Ishikawa (cell line): ENCODE results near the gene IBA57.

ENCODE experiments used
- CEBPB ChIP-seq: IDR thresholded peaks from 2 replicates; pipeline ENCODE4 v1.6.1; 2012
- CREB1 ChIP-seq: IDR thresholded peaks from 2 replicates; pipeline ENCODE4 v1.6.1; 2012; ENCODE audit warnings: low read depth
- EGR1 ChIP-seq: IDR thresholded peaks from 2 replicates; pipeline ENCODE4 v1.6.1; 2012
- EP300 ChIP-seq: IDR thresholded peaks from 2 replicates; pipeline ENCODE4 v1.6.1; 2012; ENCODE audit warnings: borderline replicate concordance
- FOXM1 ChIP-seq: IDR thresholded peaks from 2 replicates; pipeline ENCODE4 v1.6.1; 2012; ENCODE audit warnings: low read depth, borderline replicate concordance
- MAX ChIP-seq: IDR thresholded peaks from 2 replicates; pipeline ENCODE4 v1.6.1; 2012
- NFIC ChIP-seq: IDR thresholded peaks from 2 replicates; pipeline ENCODE4 v1.6.1; 2012
- RAD21 ChIP-seq: IDR thresholded peaks from 2 replicates; pipeline ENCODE4 v1.6.1; 2012; ENCODE audit warnings: low read depth
- REST ChIP-seq: IDR thresholded peaks from 2 replicates; pipeline ENCODE4 v1.6.1; 2012; ENCODE audit warnings: low read depth, mild to moderate bottlenecking
- TAF1 ChIP-seq: IDR thresholded peaks from 2 replicates; pipeline ENCODE4 v1.6.1; 2012; ENCODE audit warnings: low read depth, mild to moderate bottlenecking
- TCF12 ChIP-seq: IDR thresholded peaks from 2 replicates; pipeline ENCODE4 v1.6.1; 2012; ENCODE audit warnings: low read depth
- TEAD4 ChIP-seq: IDR thresholded peaks from 2 replicates; pipeline ENCODE4 v1.6.1; 2012
- USF1 ChIP-seq: IDR thresholded peaks from 2 replicates; pipeline ENCODE4 v1.6.1; 2012
- YY1 ChIP-seq: IDR thresholded peaks from 2 replicates; pipeline ENCODE4 v1.6.1; 2012; ENCODE audit warnings: low read depth
- ZBTB7A ChIP-seq: IDR thresholded peaks from 2 replicates; pipeline ENCODE4 v1.6.1; 2012; ENCODE audit warnings: low read depth

The IBA57 gene

GRCh38 chr1:228144193-228144992 lies 21.2 kb upstream of the IBA57 start:
- TF ChIP-seq TEAD4 (no peak), TCF12 (no peak), RAD21 (no peak), REST (no peak), YY1 (no peak), TAF1 (no peak), FOXM1 (no peak), CEBPB (no peak), EGR1 (no peak), EP300 (no peak), ZBTB7A (no peak), MAX (no peak), CREB1 (no peak), NFIC (no peak), USF1 (no peak)

GRCh38 chr1:228144993-228145343 lies 20.6 kb upstream of the IBA57 start:
- TF ChIP-seq TCF12, result no peak
- TF ChIP-seq USF1, result no peak
- TF ChIP-seq EGR1, result no peak
- TF ChIP-seq NFIC, result no peak
- no peak for TF ChIP-seq TAF1
- no peak for TF ChIP-seq MAX
- TF ChIP-seq EP300, result no peak
- no peak for TF ChIP-seq YY1
- no peak for TF ChIP-seq CEBPB
- TF ChIP-seq FOXM1, result no peak
- TF ChIP-seq TEAD4, result no peak
- no peak for TF ChIP-seq ZBTB7A
- no peak for TF ChIP-seq CREB1

GRCh38 chr1:228145463-228146416 lies 19.9 kb upstream of the IBA57 start:
- no peak for TF ChIP-seq YY1
- no peak for TF ChIP-seq ZBTB7A
- no peak for TF ChIP-seq RAD21
- TF ChIP-seq USF1, result no peak
- TF ChIP-seq EP300, result no peak
- TF ChIP-seq FOXM1, result no peak
- no peak for TF ChIP-seq MAX

- TF ChIP-seq ZBTB7A, result no peak
- no peak for TF ChIP-seq FOXM1
- TF ChIP-seq YY1, result no peak
- TF ChIP-seq TEAD4, result no peak
- TF ChIP-seq NFIC, result no peak
- no peak for TF ChIP-seq TCF12
- TF ChIP-seq USF1, result no peak
- no peak for TF ChIP-seq TAF1
- no peak for TF ChIP-seq EP300
- TF ChIP-seq EGR1, result no peak
- no peak for TF ChIP-seq CREB1
- no peak for TF ChIP-seq REST
- TF ChIP-seq RAD21, result no peak
Measured at GRCh38 chr1:228146417-228147150, 19.0 kb upstream of the IBA57 start.
